Stimulated activated CD8-positive, alpha-beta memory T cell treated with anti-CD3 and anti-CD28 coated beads, Interleukin-2, amount 100 ng/mL, for 1 hour (primary cell): ENCODE results near the gene OAF.
"Not testable (repeated sequence)": the region's sequence is repeated elsewhere in the genome, so short reads cannot be mapped to it uniquely, and the experiment has no call there.

Source experiments
- DNase-seq, 2 donors: peaks; one replicate each; pipeline ENCODE4 v3.0.0-alpha.2; 2020; ENCODE audit warnings: low read depth in 2 of 2

OAF gene

GRCh38 chr11:120210626-120211521 lies at the start of gene OAF:
Gene OAF (plus strand): TSS chr11:120211032. CDS start chr11:120211280, 248 bp downstream.
- DNase-seq = peak; percentile 16 to 35

GRCh38 chr11:120167659-120168058 lies 43.2 kb upstream of the OAF start:
- DNase-seq = no peak

- DNase-seq = no peak
Observed at GRCh38 chr11:120168108-120168959, 42.5 kb upstream of the OAF start.

GRCh38 chr11:120168960-120169681 lies 41.7 kb upstream of the OAF start:
- DNase-seq = peak; percentile 14 to 16

- DNase-seq = no peak
Observed at GRCh38 chr11:120169981-120170698, 40.7 kb upstream of the OAF start.

- no peak for DNase-seq
Observed at GRCh38 chr11:120170741-120171261, 40.0 kb upstream of the OAF start.

- peak in 1 of 2 donors; percentile 11 for DNase-seq
Observed at GRCh38 chr11:120172054-120172911, 38.5 kb upstream of the OAF start.

- no peak for DNase-seq
Observed at GRCh38 chr11:120173019-120173705, 37.7 kb upstream of the OAF start.

- no peak for DNase-seq
Observed at GRCh38 chr11:120173807-120174206, 37.0 kb upstream of the OAF start.

GRCh38 chr11:120174866-120175265 lies 36.0 kb upstream of the OAF start:
- no peak for DNase-seq

GRCh38 chr11:120178561-120179056 lies 32.2 kb upstream of the OAF start:
- DNase-seq = no peak

GRCh38 chr11:120179057-120179672 lies 31.7 kb upstream of the OAF start:
- DNase-seq = no peak

- not testable (repeated sequence) for DNase-seq
Observed at GRCh38 chr11:120180063-120180462, 30.8 kb upstream of the OAF start.

- DNase-seq = no peak
Observed at GRCh38 chr11:120180551-120181232, 30.1 kb upstream of the OAF start.

- DNase-seq = no peak
Observed at GRCh38 chr11:120181376-120181975, 29.4 kb upstream of the OAF start.

GRCh38 chr11:120182372-120182771 lies 28.5 kb upstream of the OAF start:
- DNase-seq = no peak

- DNase-seq = no peak
Observed at GRCh38 chr11:120182790-120183491, 27.9 kb upstream of the OAF start.
